Measurements from ENCODE around the gene OSBPL1A. TPM values are rescaled to one million over a fixed set of nuclear protein-coding genes. Genes with fewer than 3 reads are reported as not detected.

Gene OSBPL1A
- total RNA-seq, 6 experiments from 2014 or later: 6.2 to 16.3 (median 13.7) TPM

GRCh38 chr18:24413148-24413547, 15.5 kb upstream of the OSBPL1A start:
- Mint-ChIP-seq H3K36me3 (ENCODE audit: low read depth) (no peaks in the 10 kb centered on the region), H3K27me3 (ENCODE audit: insufficient read depth) (peaks cover 11% of the 10 kb centered on the region), H3K27ac (no peak overlapping the region), H3K9me3 (no peaks in the 10 kb centered on the region), H3K4me1 (ENCODE audit: low read depth) (no peaks in the 10 kb centered on the region), H3K4me3 (no peak overlapping the region)
- TF ChIP-seq CTCF (IDR thresholded peaks at IDR 0.05): peak; percentile 33; the same call in 1 of the 2 replicates
- no peak for DNase-seq

GRCh38 chr18:24408496-24408895, 10.9 kb upstream of the OSBPL1A start:
- no peaks in the 10 kb centered on the region for H3K36me3 Mint-ChIP-seq (ENCODE audit: low read depth)
- DNase-seq: no peak
- H3K9me3 Mint-ChIP-seq: no peaks in the 10 kb centered on the region
- no peaks in the 10 kb centered on the region for H3K4me1 Mint-ChIP-seq (ENCODE audit: low read depth)
- no peak overlapping the region for H3K4me3 Mint-ChIP-seq
- peaks cover 17% of the 10 kb centered on the region for H3K27me3 Mint-ChIP-seq (ENCODE audit: insufficient read depth)
- no peak overlapping the region for H3K27ac Mint-ChIP-seq
- TF ChIP-seq CTCF (IDR thresholded peaks at IDR 0.05): no peak

- Mint-ChIP-seq H3K27me3 (ENCODE audit: insufficient read depth) (peaks cover 17% of the 10 kb centered on the region), H3K4me1 (ENCODE audit: low read depth) (0 out of 2 replicates have a peak, but pooled peaks cover 5% of the 10 kb centered on the region), H3K36me3 (ENCODE audit: low read depth) (no peaks in the 10 kb centered on the region)
Measured at GRCh38 chr18:24404591-24404990, 7.0 kb upstream of the OSBPL1A start.

GRCh38 chr18:24403076-24403475, 5.5 kb upstream of the OSBPL1A start:
- Mint-ChIP-seq H3K36me3 (ENCODE audit: low read depth) (no peaks in the 10 kb centered on the region), H3K27me3 (ENCODE audit: insufficient read depth) (peaks cover 12% of the 10 kb centered on the region), H3K4me3 (no peak overlapping the region), H3K27ac (no peak overlapping the region), H3K9me3 (no peaks in the 10 kb centered on the region), H3K4me1 (ENCODE audit: low read depth) (peaks cover 12% of the 10 kb centered on the region)
- TF ChIP-seq CTCF (IDR thresholded peaks at IDR 0.05): no peak
- no peak for DNase-seq

More at GRCh38 chr18:24404591-24404990, 7.0 kb upstream of the OSBPL1A start:
- no peak for TF ChIP-seq CTCF (IDR thresholded peaks at IDR 0.05)
- Mint-ChIP-seq H3K27ac (no peak overlapping the region), H3K4me3 (no peak overlapping the region), H3K9me3 (no peaks in the 10 kb centered on the region)
- DNase-seq: no peak

- Mint-ChIP-seq H3K27ac (no peak overlapping the region), H3K36me3 (ENCODE audit: low read depth) (no peaks in the 10 kb centered on the region), H3K9me3 (no peaks in the 10 kb centered on the region), H3K4me3 (no peak overlapping the region), H3K27me3 (ENCODE audit: insufficient read depth) (peaks cover 11% of the 10 kb centered on the region), H3K4me1 (ENCODE audit: low read depth) (peaks cover 16% of the 10 kb centered on the region)
- TF ChIP-seq CTCF (IDR thresholded peaks at IDR 0.05): peak; percentile 58
- no peak for DNase-seq
Measured at GRCh38 chr18:24402209-24402785, 4.7 kb upstream of the OSBPL1A start.

Measured in HFFc6 (cell line).